ENCODE measurements around the gene TM4SF4. TPM values are rescaled to one million over a fixed set of nuclear protein-coding genes. Genes with fewer than 3 reads are reported as not detected.

The TM4SF4 gene
- total and polyA plus RNA-seq, 11 donors, result not detected

GRCh38 chr3:149430216-149430615 lies 44.3 kb upstream of the TM4SF4 start:
- DNase-seq (no peak), ATAC-seq (no peak)
- Histone ChIP-seq H3K9me3 (no peaks in the 10 kb centered on the region), H3K27me3 (no peaks in the 10 kb centered on the region), H3K4me3 (no peak overlapping the region), H3K36me3 (no peaks in the 10 kb centered on the region), H3K27ac (no peak overlapping the region), H3K4me1 (peaks cover 0 to 13% (median 3%) of the 10 kb centered on the region in 12 donors)
- 74 to 90% (median 86%) methylated on average over 1 of the region's 1 CpG for WGBS, 4 donors
- intact Hi-C loops (cut with DNase I), result no loop called here
- TF ChIP-seq POLR2A (IDR thresholded peaks at IDR 0.05) (no peak), CTCF (IDR thresholded peaks at IDR 0.05) (no peak)

- no peak overlapping the region for H3K27ac ChIP-seq
- no peak for DNase-seq
- intact Hi-C loops (cut with DNase I), result no loop called here
- H3K4me1 ChIP-seq, result no peaks in the 10 kb centered on the region
- no peaks in the 10 kb centered on the region for H3K36me3 ChIP-seq
- H3K4me3 ChIP-seq, result no peak overlapping the region
- ATAC-seq, result no peak
- WGBS, 4 donors, result 86 to 90% (median 89%) methylated on average over 2 of the region's 2 CpGs
- H3K27me3 ChIP-seq, result no peaks in the 10 kb centered on the region
- no peak for TF ChIP-seq CTCF (IDR thresholded peaks at IDR 0.05)
- TF ChIP-seq POLR2A (IDR thresholded peaks at IDR 0.05), result no peak
- no peaks in the 10 kb centered on the region for H3K9me3 ChIP-seq
These were observed 42.3 kb upstream of the TM4SF4 start for GRCh38 chr3:149432149-149432548.

GRCh38 chr3:149435996-149436885 lies 38.3 kb upstream of the TM4SF4 start:
- Histone ChIP-seq H3K4me1 (no peaks in the 10 kb centered on the region), H3K27ac (no peak overlapping the region), H3K27me3 (no peaks in the 10 kb centered on the region), H3K36me3 (no peaks in the 10 kb centered on the region), H3K9me3 (no peaks in the 10 kb centered on the region), H3K4me3 (no peak overlapping the region)
- TF ChIP-seq POLR2A (IDR thresholded peaks at IDR 0.05) (no peak), CTCF (IDR thresholded peaks at IDR 0.05) (no peak)
- ATAC-seq, result no peak
- WGBS, 4 donors, result 82 to 91% (median 90%) methylated on average over 6 of the region's 6 CpGs
- intact Hi-C loops (cut with DNase I), result no loop called here
- no peak for DNase-seq

- Histone ChIP-seq H3K4me1 (peaks cover 0 to under 1% (median 0%) of the 10 kb centered on the region in 12 donors), H3K27ac (no peak overlapping the region), H3K27me3 (no peaks in the 10 kb centered on the region), H3K9me3 (no peaks in the 10 kb centered on the region), H3K36me3 (no peaks in the 10 kb centered on the region), H3K4me3 (no peak overlapping the region)
- TF ChIP-seq POLR2A (IDR thresholded peaks at IDR 0.05) (no peak), CTCF (IDR thresholded peaks at IDR 0.05) (no peak)
- no peak for DNase-seq
- no peak for ATAC-seq
- intact Hi-C loops (cut with DNase I), result no loop called here
- WGBS, 4 donors, result 88 to 92% (median 89%) methylated on average over 3 of the region's 3 CpGs
These were observed 37.2 kb upstream of the TM4SF4 start for GRCh38 chr3:149437286-149437685.
